GM18498 (cell line): ENCODE results near the gene GRID2.

ENCODE experiments used
- ATAC-seq: cut with Tn5 transposase; IDR thresholded peaks from one replicate; pipeline ENCODE4 v1.9.1; 2021; ENCODE audit warnings: mild to moderate bottlenecking, moderate library complexity; ENCODE audit not compliant: unreplicated experiment

The GRID2 gene

GRCh38 chr4:93722446-93722845 is 1418.7 kb downstream of the GRID2 start:
- no peak for ATAC-seq

GRCh38 chr4:93730251-93730650 is 1426.5 kb downstream of the GRID2 start:
- ATAC-seq = no peak

- no peak for ATAC-seq
Measured at GRCh38 chr4:93730760-93731159, 1427.0 kb downstream of the GRID2 start.

GRCh38 chr4:93731456-93731855 is 1427.7 kb downstream of the GRID2 start:
- no peak for ATAC-seq

- ATAC-seq = no peak
Measured at GRCh38 chr4:93732509-93732908, 1428.7 kb downstream of the GRID2 start.

GRCh38 chr4:93740890-93741289 is 1437.1 kb downstream of the GRID2 start:
- ATAC-seq = no peak

GRCh38 chr4:93743022-93743421 is 1439.3 kb downstream of the GRID2 start:
- ATAC-seq = no peak

GRCh38 chr4:93743635-93744034 is 1439.9 kb downstream of the GRID2 start:
- no peak for ATAC-seq

- ATAC-seq = no peak
Measured at GRCh38 chr4:93744961-93745360, 1441.2 kb downstream of the GRID2 start.

GRCh38 chr4:93746031-93746430 is 1442.3 kb downstream of the GRID2 start:
- ATAC-seq = no peak

GRCh38 chr4:93747220-93747619 is 1443.5 kb downstream of the GRID2 start:
- ATAC-seq = no peak

GRCh38 chr4:93748373-93749291 is 1444.9 kb downstream of the GRID2 start:
- ATAC-seq = peak; percentile 28

- ATAC-seq = peak; percentile 76
Measured at GRCh38 chr4:93749292-93749761, 1445.6 kb downstream of the GRID2 start.

- ATAC-seq = no peak
Measured at GRCh38 chr4:93751411-93751810, 1447.6 kb downstream of the GRID2 start.

- no peak for ATAC-seq
Measured at GRCh38 chr4:93756101-93756500, 1452.3 kb downstream of the GRID2 start.

- no peak for ATAC-seq
Measured at GRCh38 chr4:93759506-93759905, 1455.7 kb downstream of the GRID2 start.

- no peak for ATAC-seq
Measured at GRCh38 chr4:93760284-93760683, 1456.5 kb downstream of the GRID2 start.

- no peak for ATAC-seq
Measured at GRCh38 chr4:93761286-93761685, 1457.5 kb downstream of the GRID2 start.

- peak; percentile 77 for ATAC-seq
Measured at GRCh38 chr4:93764639-93765246, 1461.0 kb downstream of the GRID2 start.

GRCh38 chr4:93767917-93768316 is 1464.2 kb downstream of the GRID2 start:
- ATAC-seq = no peak

- no peak for ATAC-seq
Measured at GRCh38 chr4:93770201-93770600, 1466.4 kb downstream of the GRID2 start.
